K562 (cell line): ENCODE results near the gene SDC3. TPM values are rescaled to one million over a fixed set of nuclear protein-coding genes. Genes with fewer than 3 reads are reported as not detected.

Experiments
- CBFA2T3 ChIP-seq: fragments of 450-650 bp; IDR thresholded peaks from 2 replicates; pipeline ENCODE4 v1.6.1; 2017
- CCNT2 ChIP-seq: IDR thresholded peaks from 2 replicates; pipeline ENCODE4 v1.6.1; 2011; ENCODE audit warnings: borderline replicate concordance, low read depth, mild to moderate bottlenecking, moderate library complexity, mixed read lengths, low read length; ENCODE audit not compliant: insufficient read length; ENCODE audit errors: extremely low read depth
- FOSL1 ChIP-seq: fragments of 200-800 bp; sonication (Bioruptor generic); conservative IDR thresholded peaks from 2 replicates; pipeline ENCODE4 v1.6.1; 2016; ENCODE audit warnings: missing genetic modification characterization, missing compliant biosample characterization
- FOXA3 ChIP-seq, 2 experiments: fragments of 450-650 bp in 1 of 2; sonication (generic) in 1 of 2; formaldehyde crosslinking; IDR thresholded peaks in 1 of 2; conservative IDR thresholded peaks in 1 of 2; 2 replicates each; pipeline versions ENCODE4 v1.4.0 to v1.8.0; 2020 to 2022; ENCODE audit warnings: mild to moderate bottlenecking in 2 of 2, missing genetic modification reagents in 1 of 2
- FOXJ2 ChIP-seq: fragments of 200-800 bp; sonication (Bioruptor generic); IDR thresholded peaks from 2 replicates; pipeline ENCODE4 v1.6.1; 2016; ENCODE audit warnings: missing genetic modification characterization, missing compliant biosample characterization
- FOXK2 ChIP-seq, 2 experiments: fragments of 450-650 bp; IDR thresholded peaks in 1 of 2; conservative IDR thresholded peaks in 1 of 2; 2 replicates each; pipeline ENCODE4 v1.6.1; 2016; ENCODE audit warnings: low read depth in 2 of 2, mild to moderate bottlenecking in 1 of 2
- HOMEZ ChIP-seq: fragments of 250-450 bp; sonication (Bioruptor Pico); IDR thresholded peaks from 2 replicates; pipeline ENCODE4 v1.4.0; 2020; ENCODE audit warnings: mild to moderate bottlenecking, moderate library complexity
- ILF3 ChIP-seq: fragments of 450-650 bp; IDR thresholded peaks from 2 replicates; pipeline ENCODE4 v1.6.1; 2018; ENCODE audit warnings: antibody characterized with exemption, mild to moderate bottlenecking, moderate library complexity, borderline replicate concordance
- KHSRP ChIP-seq: fragments of 450-650 bp; IDR thresholded peaks from 2 replicates; pipeline ENCODE4 v1.6.1; 2017
- MED1 ChIP-seq: sonication (generic); formaldehyde crosslinking; IDR thresholded peaks from 2 replicates; pipeline ENCODE4 v1.8.1; 2023; ENCODE audit warnings: missing genetic modification reagents, borderline replicate concordance
- NONO ChIP-seq, 2 experiments: fragments of 200-400 bp in 1 of 2; fragments of 450-650 bp in 1 of 2; formaldehyde crosslinking in 1 of 2; IDR thresholded peaks; 2 replicates each; pipeline ENCODE4 v1.6.1; 2017; ENCODE audit warnings: low read depth in 2 of 2, mild to moderate bottlenecking in 2 of 2, moderate library complexity in 2 of 2, low read length in 1 of 2
- NR2F6 ChIP-seq: fragments of 450-650 bp; formaldehyde crosslinking; IDR thresholded peaks from 2 replicates; pipeline ENCODE4 v1.4.0; 2020; ENCODE audit warnings: mild to moderate bottlenecking
- PCBP1 ChIP-seq: fragments of 200-400 bp; formaldehyde crosslinking; IDR thresholded peaks from 2 replicates; pipeline ENCODE4 v1.6.1; 2018; ENCODE audit warnings: mild to moderate bottlenecking, low read depth, low read length; ENCODE audit not compliant: poor library complexity, severe bottlenecking
- RBM34 ChIP-seq: fragments of 200-400 bp; formaldehyde crosslinking; IDR thresholded peaks from 2 replicates; pipeline ENCODE4 v1.6.1; 2018; ENCODE audit warnings: low read length, borderline replicate concordance; ENCODE audit not compliant: insufficient read depth
- TCF7L2 ChIP-seq: fragments of 150-350 bp; IDR thresholded peaks from 2 replicates; pipeline ENCODE4 v1.6.1; 2016; ENCODE audit warnings: low read depth, mild to moderate bottlenecking, low read length, moderate library complexity
- TFAP4 ChIP-seq: sonication (generic); formaldehyde crosslinking; IDR thresholded peaks from 2 replicates; pipeline ENCODE4 v1.8.0; 2022; ENCODE audit warnings: missing genetic modification reagents, mild to moderate bottlenecking, moderate library complexity, borderline replicate concordance
- TOE1 ChIP-seq, 2 experiments: fragments of 450-650 bp in 1 of 2; sonication (generic) in 1 of 2; formaldehyde crosslinking in 1 of 2; IDR thresholded peaks; 2 replicates each; pipeline versions ENCODE4 v1.7.1 to v1.8.0; 2016 to 2022; ENCODE audit warnings: borderline replicate concordance in 2 of 2, mild to moderate bottlenecking in 2 of 2, antibody characterized with exemption in 1 of 2, inconsistent platforms in 1 of 2, low read depth in 1 of 2, missing genetic modification reagents in 1 of 2, moderate library complexity in 1 of 2
- ZNF395 ChIP-seq: fragments of 200-800 bp; sonication (Bioruptor generic); IDR thresholded peaks from 2 replicates; pipeline ENCODE4 v1.6.1; 2017; ENCODE audit warnings: missing genetic modification characterization, missing compliant biosample characterization
- ZNF639 ChIP-seq, 2 experiments: fragments of 200-800 bp in 1 of 2; sonication (Bioruptor generic) in 1 of 2; sonication (generic) in 1 of 2; formaldehyde crosslinking in 1 of 2; IDR thresholded peaks in 1 of 2; conservative IDR thresholded peaks in 1 of 2; 2 replicates each; pipeline versions ENCODE4 v1.5.0 to v1.6.1; 2016 to 2020; ENCODE audit warnings: missing compliant biosample characterization in 1 of 2, missing genetic modification characterization in 1 of 2, missing genetic modification reagents in 1 of 2
- polyA plus RNA-seq, 8 experiments: library from polyadenylated mRNA; depleted of rRNA in 4 of 8; stranded (reverse) in 5 of 8; unstranded in 3 of 8; fragments of >200 nt; fragmentation: Nextera tagmentation in 2 of 8; fragmentation: Illumina TruSeq in 1 of 8; extraction: Ambion mirVana in 2 of 8; extraction: Trizol in 1 of 8; gene quantifications; 2 replicates each; pipeline versions ENCODE4 v1.2.1 to v1.2.3, GENCODE V29; 2011 to 2014; ENCODE audit warnings: inconsistent platforms in 1 of 8, missing spikeins in 1 of 8
- total RNA-seq, 7 experiments: library from RNA; depleted of rRNA in 6 of 7; stranded (reverse); fragments of >200 nt in 6 of 7; fragmentation: Illumina TruSeq in 2 of 7; extraction: Trizol in 2 of 7; gene quantifications; 2 replicates each; pipeline versions ENCODE4 v1.2.1 to v1.2.3, GENCODE V29; 2011 to 2021; ENCODE audit warnings: low replicate concordance in 1 of 7

Gene SDC3
- total and polyA plus RNA-seq, 9 of the 15 experiments (the other 6 are each of a cell fraction or from before 2014, with no cell fraction given): 0.38 to 44.1 (median 12.1) TPM

- no peak for TF ChIP-seq TOE1 (IDR thresholded peaks at IDR 0.05; ENCODE audit: borderline replicate concordance)
- 0 out of 2 replicates have a peak, but pooled peaks have one; percentile 44 for TF ChIP-seq TOE1 (CRISPR knock-in tag; IDR thresholded peaks at IDR 0.05; ENCODE audit: borderline replicate concordance, low read depth)
- TF ChIP-seq NR2F6: no peak
- 0 out of 2 replicates have a peak, but pooled peaks have one; percentile 5 for TF ChIP-seq CBFA2T3
- no peak; the same call in 1 of the 2 replicates for TF ChIP-seq TFAP4
- peak; percentile 74; the same call in 1 of the 2 replicates for TF ChIP-seq MED1
- no peak for TF ChIP-seq FOXA3 (CRISPR knock-in tag; conservative IDR thresholded peaks at IDR 0.05 in 1 of 2, IDR thresholded peaks at IDR 0.05 in 1 of 2)
- no peak for TF ChIP-seq PCBP1
- no peak for TF ChIP-seq CCNT2
- no peak for TF ChIP-seq ILF3
- TF ChIP-seq TCF7L2: no peak
- TF ChIP-seq HOMEZ: no peak
- no peak for TF ChIP-seq FOXJ2 (tag)
- no peak for TF ChIP-seq NONO (IDR thresholded peaks at IDR 0.05; ENCODE audit: low read depth in 2 of 2, low read length in 1 of 2)
- TF ChIP-seq FOSL1 (tag): no peak
- no peak for TF ChIP-seq FOXK2 (conservative IDR thresholded peaks at IDR 0.05 in 1 of 2, IDR thresholded peaks at IDR 0.05 in 1 of 2; ENCODE audit: low read depth in 2 of 2)
- no peak for TF ChIP-seq ZNF639 (CRISPR knock-in tag; conservative IDR thresholded peaks at IDR 0.05 in 1 of 2, IDR thresholded peaks at IDR 0.05 in 1 of 2)
- TF ChIP-seq KHSRP: no peak
- TF ChIP-seq RBM34: no peak
- TF ChIP-seq ZNF395 (CRISPR knock-in tag): 0 out of 2 replicates have a peak, but pooled peaks have one; percentile 0
Measured at GRCh38 chr1:30907481-30908315, 860 bp downstream of the SDC3 start (continued).
